AG09309 (cell line): Measurements from ENCODE around the gene CAPN15.

Source experiments
- DNase-seq: peaks from one replicate; pipeline ENCODE4 v3.0.0-alpha.2; 2010; ENCODE audit warnings: low read depth
- H3K4me3 ChIP-seq: 2 replicates; pipeline ENCODE4 v1.5.1; 2011; ENCODE audit warnings: mild to moderate bottlenecking, low read depth, low read length, moderate library complexity; ENCODE audit not compliant: control insufficient read depth
- CTCF ChIP-seq: IDR thresholded peaks from 2 replicates; pipeline ENCODE4 v1.5.1; 2011; ENCODE audit warnings: mild to moderate bottlenecking, low read depth, low read length, inconsistent platforms; ENCODE audit not compliant: insufficient read depth, control insufficient read depth; ENCODE audit errors: missing control alignments

CAPN15 gene

GRCh38 chr16:580141-580945 is 52.8 kb downstream of the CAPN15 start:
- no peak for TF ChIP-seq CTCF
- no peak for DNase-seq
- H3K4me3 ChIP-seq, result no peak overlapping the region

DNA sequence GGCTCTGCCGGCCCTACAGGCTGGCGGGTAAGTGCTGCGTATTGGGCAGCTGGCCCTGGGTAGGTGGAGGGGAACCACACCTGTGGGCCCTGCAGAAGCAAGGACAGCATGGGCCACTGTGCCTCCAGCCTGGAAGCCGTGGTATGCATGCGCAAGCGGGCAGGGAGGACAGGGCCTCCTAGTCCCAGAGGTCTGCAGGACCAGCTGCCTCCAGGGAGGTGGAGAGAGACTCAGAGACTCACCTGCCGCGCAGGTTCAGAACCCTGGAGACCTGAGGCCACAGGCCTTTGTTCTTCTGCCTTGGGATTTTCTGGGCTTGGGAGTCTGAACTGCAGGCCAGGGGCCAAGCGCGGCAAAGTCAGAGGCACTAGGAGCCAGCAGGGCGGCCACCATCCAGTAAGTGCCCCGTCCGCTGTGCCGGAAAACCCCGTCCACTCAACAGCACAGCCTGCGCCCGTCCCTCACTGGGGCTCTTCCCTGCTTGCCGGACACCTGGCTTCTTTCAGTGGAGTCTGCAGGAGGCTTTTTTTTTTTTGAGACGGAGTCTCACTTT is 53.5 kb downstream of the CAPN15 start:
- H3K4me3 ChIP-seq, result no peak overlapping the region
- no peak for TF ChIP-seq CTCF
- no peak for DNase-seq

- no peak for DNase-seq
- H3K4me3 ChIP-seq, result no peak overlapping the region
- no peak for TF ChIP-seq CTCF
Measured at GRCh38 chr16:582218-582613, 54.7 kb downstream of the CAPN15 start.

GRCh38 chr16:582614-583331 is 55.3 kb downstream of the CAPN15 start:
- no peak overlapping the region for H3K4me3 ChIP-seq
- DNase-seq, result no peak
- TF ChIP-seq CTCF, result no peak

DNA sequence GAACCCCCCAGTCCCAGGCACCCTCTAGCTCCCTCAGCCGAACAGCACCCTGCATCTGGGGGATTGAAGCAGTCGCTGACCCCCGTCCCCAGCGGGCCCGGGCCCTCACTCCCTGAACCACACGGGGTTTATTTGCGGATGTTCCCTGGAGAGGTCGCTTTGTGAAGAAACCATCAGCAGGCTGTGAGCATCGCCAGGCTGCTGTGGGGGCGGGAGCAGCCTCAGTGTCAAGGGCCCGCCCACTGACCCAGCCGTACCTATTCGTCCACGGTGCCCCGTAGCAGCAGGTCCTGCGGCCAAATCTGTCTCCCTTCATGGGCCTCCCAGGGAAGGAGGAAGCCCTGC is 55.9 kb downstream of the CAPN15 start:
- no peak overlapping the region for H3K4me3 ChIP-seq

GRCh38 chr16:583815-584591 is 56.5 kb downstream of the CAPN15 start:
- TF ChIP-seq CTCF, result no peak
- DNase-seq, result no peak
- H3K4me3 ChIP-seq, result no peak overlapping the region

More for the DNA sequence above, 55.9 kb downstream of the CAPN15 start:
- no peak for TF ChIP-seq CTCF
- no peak for DNase-seq
